ENCODE data around the gene PCNX3.
"Not testable (repeated sequence)": the region's sequence is repeated elsewhere in the genome, so short reads cannot be mapped to it uniquely, and the experiment has no call there.

PCNX3 gene

GRCh38 chr11:65653229-65654225 is 38.0 kb downstream of the PCNX3 start:
- H3K4me1 ChIP-seq (ENCODE audit: control insufficient read depth, insufficient read depth, low read length): peaks cover 19% of the 10 kb centered on the region
- peak overlapping the region; percentile 34 for H3K9ac ChIP-seq (ENCODE audit: low read length)
- H3K27me3 ChIP-seq (ENCODE audit: control insufficient read depth, insufficient read depth, low read length): no peaks in the 10 kb centered on the region
- peaks cover 46% of the 10 kb centered on the region for H3K36me3 ChIP-seq (ENCODE audit: control insufficient read depth, insufficient read depth, low read length)
- peak overlapping the region; percentile 71 for H3K4me3 ChIP-seq (ENCODE audit: low read length)
- peak overlapping the region; percentile 84 for H3K27ac ChIP-seq (ENCODE audit: low read depth, low read length)

GRCh38 chr11:65654375-65655349 is 39.1 kb downstream of the PCNX3 start:
- Histone ChIP-seq H3K9ac (ENCODE audit: low read length) (no peak overlapping the region), H3K36me3 (ENCODE audit: control insufficient read depth, insufficient read depth, low read length) (peaks cover 53% of the 10 kb centered on the region), H3K27ac (ENCODE audit: low read depth, low read length) (no peak overlapping the region)

GRCh38 chr11:65655570-65656332 is 40.2 kb downstream of the PCNX3 start:
- no peaks in the 10 kb centered on the region for H3K27me3 ChIP-seq (ENCODE audit: control insufficient read depth, insufficient read depth, low read length)
- no peak overlapping the region for H3K27ac ChIP-seq (ENCODE audit: low read depth, low read length)
- peaks cover 56% of the 10 kb centered on the region for H3K36me3 ChIP-seq (ENCODE audit: control insufficient read depth, insufficient read depth, low read length)
- H3K4me1 ChIP-seq (ENCODE audit: control insufficient read depth, insufficient read depth, low read length): peaks cover 23% of the 10 kb centered on the region
- H3K4me3 ChIP-seq (ENCODE audit: low read length): no peak overlapping the region
- H3K9ac ChIP-seq (ENCODE audit: low read length): no peak overlapping the region

More at GRCh38 chr11:65654375-65655349, 39.1 kb downstream of the PCNX3 start:
- no peak overlapping the region for H3K4me3 ChIP-seq (ENCODE audit: low read length)
- peaks cover 19% of the 10 kb centered on the region for H3K4me1 ChIP-seq (ENCODE audit: control insufficient read depth, insufficient read depth, low read length)
- no peaks in the 10 kb centered on the region for H3K27me3 ChIP-seq (ENCODE audit: control insufficient read depth, insufficient read depth, low read length)

- Histone ChIP-seq H3K27me3 (ENCODE audit: control insufficient read depth, insufficient read depth, low read length) (no peaks in the 10 kb centered on the region), H3K4me1 (ENCODE audit: control insufficient read depth, insufficient read depth, low read length) (peaks cover 23% of the 10 kb centered on the region), H3K4me3 (ENCODE audit: low read length) (no peak overlapping the region), H3K36me3 (ENCODE audit: control insufficient read depth, insufficient read depth, low read length) (peaks cover 56% of the 10 kb centered on the region), H3K9ac (ENCODE audit: low read length) (no peak overlapping the region), H3K27ac (ENCODE audit: low read depth, low read length) (no peak overlapping the region)
Observed at GRCh38 chr11:65657426-65657825, 41.9 kb downstream of the PCNX3 start.

GRCh38 chr11:65658174-65659021 is 42.8 kb downstream of the PCNX3 start:
- Histone ChIP-seq H3K4me3 (ENCODE audit: low read length) (no peak overlapping the region), H3K9ac (ENCODE audit: low read length) (no peak overlapping the region), H3K27ac (ENCODE audit: low read depth, low read length) (no peak overlapping the region), H3K27me3 (ENCODE audit: control insufficient read depth, insufficient read depth, low read length) (no peaks in the 10 kb centered on the region), H3K36me3 (ENCODE audit: control insufficient read depth, insufficient read depth, low read length) (peaks cover 56% of the 10 kb centered on the region), H3K4me1 (ENCODE audit: control insufficient read depth, insufficient read depth, low read length) (peaks cover 19% of the 10 kb centered on the region)

- Histone ChIP-seq H3K27ac (ENCODE audit: low read depth, low read length) (no peak overlapping the region), H3K27me3 (ENCODE audit: control insufficient read depth, insufficient read depth, low read length) (no peaks in the 10 kb centered on the region), H3K9ac (ENCODE audit: low read length) (no peak overlapping the region), H3K4me3 (ENCODE audit: low read length) (no peak overlapping the region), H3K4me1 (ENCODE audit: control insufficient read depth, insufficient read depth, low read length) (peaks cover 20% of the 10 kb centered on the region), H3K36me3 (ENCODE audit: control insufficient read depth, insufficient read depth, low read length) (peaks cover 54% of the 10 kb centered on the region)
Observed at GRCh38 chr11:65660038-65660437, 44.5 kb downstream of the PCNX3 start.

GRCh38 chr11:65660908-65661307 is 45.3 kb downstream of the PCNX3 start:
- not testable (repeated sequence) for H3K4me3 ChIP-seq (ENCODE audit: low read length); H3K9ac ChIP-seq (ENCODE audit: low read length); H3K27ac ChIP-seq (ENCODE audit: low read depth, low read length); H3K27me3 ChIP-seq (ENCODE audit: control insufficient read depth, insufficient read depth, low read length)
- Histone ChIP-seq H3K36me3 (ENCODE audit: control insufficient read depth, insufficient read depth, low read length) (peaks cover 47% of the 10 kb centered on the region), H3K4me1 (ENCODE audit: control insufficient read depth, insufficient read depth, low read length) (peaks cover 20% of the 10 kb centered on the region)

GRCh38 chr11:65661599-65662246 is 46.1 kb downstream of the PCNX3 start:
- Histone ChIP-seq H3K27ac (ENCODE audit: low read depth, low read length) (peak overlapping the region; percentile 98), H3K27me3 (ENCODE audit: control insufficient read depth, insufficient read depth, low read length) (no peaks in the 10 kb centered on the region), H3K36me3 (ENCODE audit: control insufficient read depth, insufficient read depth, low read length) (peaks cover 40% of the 10 kb centered on the region), H3K9ac (ENCODE audit: low read length) (peak overlapping the region; percentile 96), H3K4me1 (ENCODE audit: control insufficient read depth, insufficient read depth, low read length) (peaks cover 20% of the 10 kb centered on the region), H3K4me3 (ENCODE audit: low read length) (peak overlapping the region; percentile 95)

- Histone ChIP-seq H3K9ac (ENCODE audit: low read length) (peak overlapping the region; percentile 96), H3K27me3 (ENCODE audit: control insufficient read depth, insufficient read depth, low read length) (no peaks in the 10 kb centered on the region), H3K4me1 (ENCODE audit: control insufficient read depth, insufficient read depth, low read length) (peaks cover 20% of the 10 kb centered on the region), H3K36me3 (ENCODE audit: control insufficient read depth, insufficient read depth, low read length) (peaks cover 35% of the 10 kb centered on the region), H3K27ac (ENCODE audit: low read depth, low read length) (peak overlapping the region; percentile 98), H3K4me3 (ENCODE audit: low read length) (peak overlapping the region; percentile 95)
Observed at GRCh38 chr11:65662247-65662798, 46.7 kb downstream of the PCNX3 start.

- Histone ChIP-seq H3K36me3 (ENCODE audit: control insufficient read depth, insufficient read depth, low read length) (peaks cover 28% of the 10 kb centered on the region), H3K9ac (ENCODE audit: low read length) (peak within 1 kb of the TSS; percentile 98), H3K4me1 (ENCODE audit: control insufficient read depth, insufficient read depth, low read length) (peaks cover 20% of the 10 kb centered on the region), H3K4me3 (ENCODE audit: low read length) (peak within 1 kb of the TSS; percentile 95), H3K27me3 (ENCODE audit: control insufficient read depth, insufficient read depth, low read length) (no peaks in the 10 kb centered on the region), H3K27ac (ENCODE audit: low read depth, low read length) (peak within 1 kb of the TSS; percentile 98)
Observed at GRCh38 chr11:65662799-65663638, 47.4 kb downstream of the PCNX3 start, which contains the start of gene RELA. Gene RELA, minus strand, starts transcription at chr11:65662916. Its CDS starts 84 bp downstream, at chr11:65662832.
